ENCODE measurements around the gene EFNA1. TPM values are rescaled to one million over a fixed set of nuclear protein-coding genes. Genes with fewer than 3 reads are reported as not detected.

EFNA1 gene
- total and polyA plus RNA-seq, 2 of the 8 experiments (the other 6 are each of a cell fraction or from before 2014, with no cell fraction given): 4.9 to 14.6 TPM

GRCh38 chr1:155182052-155182550, 54.4 kb downstream of the EFNA1 start:
- Histone ChIP-seq H4K8ac (ENCODE audit: extremely low read depth, insufficient read depth, low read length) (no peak overlapping the region), H3K56ac (replicated peaks; ENCODE audit: insufficient read length, low read depth, low read length) (no peak overlapping the region), H3K9ac (replicated peaks in 1 of 4; ENCODE audit: extremely low read depth in 1 of 4, low read depth in 3 of 4, low read length in 3 of 4) (no peak overlapping the region), H4K5ac (ENCODE audit: insufficient read length, low read depth, low read length) (no peak overlapping the region), H3K4me3 (ENCODE audit: extremely low read depth in 1 of 4, insufficient read depth in 2 of 4, low read depth in 3 of 4, low read length in 4 of 4) (no peak overlapping the region), H3K4me2 (ENCODE audit: insufficient read depth in 1 of 2, low read depth in 2 of 2, low read length in 2 of 2) (no peak overlapping the region), H3K18ac (ENCODE audit: extremely low read depth, low read length) (no peak overlapping the region), H2BK20ac (ENCODE audit: low read length) (no peak overlapping the region), H3K9me3 (ENCODE audit: insufficient read depth in 2 of 2, low read depth in 1 of 2, low read length in 1 of 2) (no peaks in the 10 kb centered on the region), H2BK12ac (ENCODE audit: low read depth, low read length) (no peak overlapping the region), H3K27ac (ENCODE audit: low read depth, low read length) (no peak overlapping the region), H3K14ac (ENCODE audit: insufficient read length) (no peak overlapping the region), H3K4ac (replicated peaks; ENCODE audit: insufficient read length, low read depth, low read length) (no peak overlapping the region), H3K23ac (ENCODE audit: insufficient read length) (no peak overlapping the region), H4K91ac (replicated peaks; ENCODE audit: insufficient read length, low read length) (no peak overlapping the region), H2BK15ac (ENCODE audit: low read length) (no peak overlapping the region), H2BK120ac (replicated peaks; ENCODE audit: low read depth, low read length) (no peak overlapping the region), H2AFZ (ENCODE audit: low read length) (no peak overlapping the region), H3K27me3 (replicated peaks in 1 of 4; ENCODE audit: control insufficient read depth in 3 of 4, extremely low read depth in 1 of 4, insufficient read depth in 3 of 4, low read length in 3 of 4) (no peaks in the 10 kb centered on the region), H3K4me1 (replicated peaks in 1 of 4; ENCODE audit: control insufficient read depth in 3 of 4, insufficient read depth in 4 of 4, low read length in 3 of 4) (peaks cover 4 to 14% (median 10%) of the 10 kb centered on the region in 4 experiments), H3K79me1 (ENCODE audit: low read depth, low read length) (no peaks in the 10 kb centered on the region), H2BK5ac (ENCODE audit: low read depth, low read length) (no peak overlapping the region), H3K23me2 (ENCODE audit: low read depth, low read length) (no peaks in the 10 kb centered on the region; the same call in 1 of the 2 replicates), H3K36me3 (ENCODE audit: control insufficient read depth in 2 of 4, insufficient read depth in 4 of 4, low read length in 3 of 4) (peaks cover 15 to 45% (median 33%) of the 10 kb centered on the region in 4 experiments), H2AK5ac (ENCODE audit: low read depth, low read length) (no peak overlapping the region), H4K20me1 (replicated peaks in 1 of 2; ENCODE audit: control insufficient read depth in 1 of 2, insufficient read depth in 2 of 2, low read length in 2 of 2) (peaks cover 3 to 7% of the 10 kb centered on the region in 2 experiments), H3K79me2 (ENCODE audit: control insufficient read depth in 1 of 2, insufficient read depth in 2 of 2, low read length in 2 of 2) (no peaks in the 10 kb centered on the region)
- ChIA-PET CTCF (ENCODE audit: partially characterized antibody) (interaction anchor here (6.1 kb wide), 1 partner anchor 7 kb away, joined by 38 read pairs; no protein-coding TSS in a partner anchor), POLR2A (ENCODE audit: partially characterized antibody) (interaction anchor here (20.5 kb wide), 1 partner anchor 19 kb away, joined by 512 read pairs; the partner anchor contains the start of genes MTX1 and THBS3)
- DNase-seq (ENCODE audit: low read depth in 1 of 2, low spot score in 2 of 2): no peak
- 91 to 100% methylated on average over 1 to 6 of the region's 7 CpGs for WGBS, 2 experiments (ENCODE audit: extremely low coverage in 1 of 2, insufficient coverage in 1 of 2, insufficient read length in 1 of 2, insufficient replicate concordance in 2 of 2, low coverage in 1 of 2, low lambda C conversion rate in 2 of 2, missing lambda C conversion rate in 1 of 2)
- FAIRE-seq: no peak
- no peak for TF ChIP-seq KDM1A (IDR thresholded peaks at IDR 0.05; ENCODE audit: borderline replicate concordance, low read length)
- no peak for TF ChIP-seq JUND (IDR thresholded peaks at IDR 0.05; ENCODE audit: low read length)
- TF ChIP-seq CREB1 (IDR thresholded peaks at IDR 0.05): no peak
- no peak for TF ChIP-seq ATF3 (IDR thresholded peaks at IDR 0.05; ENCODE audit: insufficient read depth, low read depth, low read length)
- no peak for TF ChIP-seq SIX5 (IDR thresholded peaks at IDR 0.05; ENCODE audit: low read depth, low read length)
- no peak for TF ChIP-seq EZH2 (IDR thresholded peaks at IDR 0.05; ENCODE audit: low read depth, low read length, severe bottlenecking)
- TF ChIP-seq POU5F1 (IDR thresholded peaks at IDR 0.05; ENCODE audit: low read depth, low read length): no peak
- no peak for TF ChIP-seq BRCA1 (IDR thresholded peaks at IDR 0.05; ENCODE audit: low read depth, low read length)
- no peak for TF ChIP-seq ATF2 (IDR thresholded peaks at IDR 0.05; ENCODE audit: low read length)
- TF ChIP-seq CHD2 (IDR thresholded peaks at IDR 0.05; ENCODE audit: low read length): no peak

Data from H1 (cell line).